ACC112 (cell line): ENCODE results near the gene GULP1.

Experiments used
- H2AFZ ChIP-seq: fragments of 200-600 bp; sonication (generic); one replicate; pipeline ENCODE4 v1.6.0; 2017; ENCODE audit warnings: antibody characterized with exemption, low read length; ENCODE audit not compliant: unreplicated experiment
- H3K27ac ChIP-seq: fragments of 200-600 bp; sonication (generic); 2 replicates; pipeline ENCODE4 v1.5.1; 2014; ENCODE audit warnings: low read depth, mild to moderate bottlenecking, antibody characterized with exemption, low read length, moderate library complexity
- H3K27me3 ChIP-seq: fragments of 200-600 bp; sonication (generic); 2 replicates; pipeline ENCODE4 v1.6.1; 2014; ENCODE audit warnings: mild to moderate bottlenecking, antibody characterized with exemption, low read length, moderate library complexity, mixed read lengths; ENCODE audit not compliant: insufficient read depth
- H3K36me3 ChIP-seq: fragments of 200-600 bp; sonication (generic); 2 replicates; pipeline ENCODE4 v1.6.1; 2016; ENCODE audit warnings: mild to moderate bottlenecking, antibody characterized with exemption, low read length, moderate library complexity, mixed read lengths; ENCODE audit not compliant: insufficient read depth
- H3K4me1 ChIP-seq: fragments of 200-600 bp; sonication (generic); one replicate; pipeline ENCODE4 v1.6.1; 2016; ENCODE audit warnings: low read length, mixed read lengths; ENCODE audit not compliant: insufficient read depth, unreplicated experiment, control insufficient read depth
- H3K4me3 ChIP-seq: fragments of 200-600 bp; sonication (generic); 2 replicates; pipeline ENCODE4 v1.5.1; 2014; ENCODE audit warnings: mild to moderate bottlenecking, low read depth, low read length
- H3K79me2 ChIP-seq: fragments of 200-600 bp; sonication (generic); one replicate; pipeline ENCODE4 v1.6.0; 2016; ENCODE audit warnings: low read length; ENCODE audit not compliant: control insufficient read depth, unreplicated experiment, insufficient read depth

GULP1 gene, protein sequence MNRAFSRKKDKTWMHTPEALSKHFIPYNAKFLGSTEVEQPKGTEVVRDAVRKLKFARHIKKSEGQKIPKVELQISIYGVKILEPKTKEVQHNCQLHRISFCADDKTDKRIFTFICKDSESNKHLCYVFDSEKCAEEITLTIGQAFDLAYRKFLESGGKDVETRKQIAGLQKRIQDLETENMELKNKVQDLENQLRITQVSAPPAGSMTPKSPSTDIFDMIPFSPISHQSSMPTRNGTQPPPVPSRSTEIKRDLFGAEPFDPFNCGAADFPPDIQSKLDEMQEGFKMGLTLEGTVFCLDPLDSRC

DNA sequence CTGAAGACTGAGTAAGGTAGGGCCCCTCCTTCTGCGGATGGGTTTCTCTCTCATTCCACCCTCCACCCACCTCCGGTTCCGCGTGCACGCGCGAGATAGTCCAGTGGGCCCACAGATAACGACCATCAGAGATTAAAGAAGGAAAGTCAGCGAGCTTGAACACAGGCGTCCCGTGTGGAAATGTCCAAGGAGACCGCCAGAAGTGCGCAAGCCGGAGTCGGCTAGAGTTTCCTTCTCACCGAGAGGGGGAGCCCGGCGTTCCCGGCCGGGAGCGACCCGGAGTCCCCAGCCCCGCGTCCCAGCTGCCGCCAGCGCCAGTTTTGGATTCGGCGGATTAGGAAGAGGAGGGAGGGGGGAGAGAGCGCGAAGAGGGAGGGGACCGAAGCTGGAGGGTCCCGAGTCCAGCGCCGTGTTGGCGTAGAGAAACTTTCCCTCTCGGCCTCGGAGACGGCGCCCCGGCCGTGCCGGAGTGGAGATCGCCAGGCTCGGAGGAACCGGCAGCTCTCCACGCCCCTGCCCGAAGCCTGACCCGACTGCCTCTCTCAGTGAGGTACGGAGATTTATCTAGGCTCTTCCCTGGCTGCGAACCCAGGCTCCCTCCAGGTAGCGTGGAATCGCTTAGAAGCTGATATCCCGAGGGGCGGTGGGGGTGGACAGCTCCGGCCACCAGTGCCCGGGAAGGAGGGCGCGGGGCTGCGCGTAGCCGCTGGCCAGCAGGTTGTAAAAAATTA is at the start of gene GULP1:
TSS of gene GULP1 (plus strand) at position 258 of the 731 bp plus-strand sequence. CDS start 185,829 bp downstream, outside the sequence.
- Histone ChIP-seq H3K4me1 (peaks cover 21% of the 10 kb centered on the region), H2AFZ (peak within 1 kb of the TSS; percentile 99), H3K4me3 (peak within 1 kb of the TSS; percentile 93), H3K36me3 (no peaks in the 10 kb centered on the region), H3K27me3 (no peaks in the 10 kb centered on the region), H3K27ac (peak within 1 kb of the TSS; percentile 60), H3K79me2 (peaks cover 7% of the 10 kb centered on the region)

DNA sequence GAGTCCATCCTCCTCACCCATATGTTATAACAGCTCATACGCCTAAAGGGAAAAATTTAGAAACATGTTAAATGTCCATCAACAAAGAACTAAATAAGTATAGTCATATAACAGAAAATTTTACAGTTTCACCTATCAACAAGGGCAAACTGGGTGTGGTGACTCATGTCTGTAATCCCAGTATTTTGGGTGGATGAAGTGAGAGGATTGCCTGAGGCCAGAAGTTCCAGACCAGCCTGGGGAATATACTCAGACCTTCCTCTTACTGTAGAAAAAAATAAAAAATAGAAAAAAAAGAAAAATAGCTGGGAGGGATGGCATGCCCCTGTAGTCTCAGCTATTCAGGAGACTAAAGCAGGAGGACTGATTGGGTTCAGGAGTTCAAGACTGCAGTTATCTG is 48.3 kb upstream of the GULP1 start:
- H3K4me1 ChIP-seq = no peaks in the 10 kb centered on the region
- no peaks in the 10 kb centered on the region for H3K79me2 ChIP-seq
- H3K27me3 ChIP-seq = no peaks in the 10 kb centered on the region
- H2AFZ ChIP-seq = no peak overlapping the region
- no peaks in the 10 kb centered on the region for H3K36me3 ChIP-seq
- H3K27ac ChIP-seq = no peak overlapping the region
- no peak overlapping the region for H3K4me3 ChIP-seq

DNA sequence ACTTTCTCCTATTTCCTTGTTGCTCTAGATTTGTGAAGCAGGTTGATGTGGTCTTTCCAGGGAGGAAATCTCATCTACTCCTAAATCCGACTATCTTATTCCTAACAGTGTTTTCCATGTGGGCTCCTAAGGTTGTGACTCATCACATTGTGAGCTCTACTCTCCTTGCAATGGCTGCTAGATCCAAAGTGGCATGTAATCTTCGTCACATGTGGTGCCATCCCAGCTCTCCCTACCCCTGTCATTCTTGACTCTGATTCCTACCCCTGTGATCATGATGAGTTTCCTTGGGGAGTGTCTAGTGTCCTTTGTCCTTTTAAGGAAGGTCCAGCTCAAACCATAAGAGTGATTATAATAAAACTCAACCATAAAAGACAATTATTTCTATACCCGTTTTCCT is 47.3 kb upstream of the GULP1 start:
- Histone ChIP-seq H3K4me3 (no peak overlapping the region), H2AFZ (no peak overlapping the region), H3K27ac (no peak overlapping the region), H3K27me3 (no peaks in the 10 kb centered on the region), H3K4me1 (no peaks in the 10 kb centered on the region), H3K36me3 (no peaks in the 10 kb centered on the region), H3K79me2 (no peaks in the 10 kb centered on the region)

DNA sequence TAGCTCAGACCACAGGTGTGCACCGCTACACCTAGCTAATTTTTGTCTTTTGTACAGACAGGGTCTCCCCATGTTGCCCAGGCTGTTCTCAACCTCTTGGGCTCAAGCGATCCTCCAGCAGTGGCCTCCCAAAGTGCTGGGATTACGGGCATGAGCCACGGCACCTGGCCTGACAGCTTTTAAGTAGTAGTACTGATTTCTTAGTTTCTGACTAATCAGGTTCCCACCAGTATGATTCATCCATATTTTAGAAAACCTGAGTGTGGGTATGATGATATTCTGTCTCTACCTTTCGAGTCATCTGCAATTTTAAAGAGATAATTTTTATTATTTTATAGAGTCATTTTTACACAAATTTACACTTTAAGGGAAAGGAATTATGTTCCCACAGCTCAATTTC is 46.4 kb upstream of the GULP1 start:
- no peaks in the 10 kb centered on the region for H3K27me3 ChIP-seq
- H2AFZ ChIP-seq = no peak overlapping the region
- no peak overlapping the region for H3K27ac ChIP-seq
- H3K36me3 ChIP-seq = no peaks in the 10 kb centered on the region
- no peaks in the 10 kb centered on the region for H3K79me2 ChIP-seq
- H3K4me3 ChIP-seq = no peak overlapping the region
- no peaks in the 10 kb centered on the region for H3K4me1 ChIP-seq

DNA sequence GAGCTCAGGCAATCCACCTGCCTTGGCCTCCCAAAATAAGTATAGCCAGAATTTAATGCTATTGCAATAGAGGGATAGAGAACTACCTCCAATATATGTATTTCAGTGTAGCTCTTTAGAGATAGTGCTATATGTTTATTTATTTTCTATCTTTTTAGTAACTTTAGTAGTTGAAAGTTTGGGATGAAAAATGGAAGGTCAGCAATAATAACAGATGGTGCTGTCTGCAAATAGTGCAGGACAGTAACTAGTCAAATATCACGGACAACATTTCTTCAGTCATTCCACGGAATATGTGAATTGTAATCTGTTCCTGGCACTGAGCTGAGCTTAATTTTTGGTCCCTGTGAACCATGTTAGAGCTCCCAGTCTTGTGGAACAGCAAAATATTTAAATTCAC is 43.2 kb upstream of the GULP1 start:
- Histone ChIP-seq H3K27me3 (no peaks in the 10 kb centered on the region), H2AFZ (no peak overlapping the region), H3K27ac (no peak overlapping the region), H3K36me3 (no peaks in the 10 kb centered on the region), H3K4me1 (no peaks in the 10 kb centered on the region), H3K4me3 (no peak overlapping the region), H3K79me2 (no peaks in the 10 kb centered on the region)

DNA sequence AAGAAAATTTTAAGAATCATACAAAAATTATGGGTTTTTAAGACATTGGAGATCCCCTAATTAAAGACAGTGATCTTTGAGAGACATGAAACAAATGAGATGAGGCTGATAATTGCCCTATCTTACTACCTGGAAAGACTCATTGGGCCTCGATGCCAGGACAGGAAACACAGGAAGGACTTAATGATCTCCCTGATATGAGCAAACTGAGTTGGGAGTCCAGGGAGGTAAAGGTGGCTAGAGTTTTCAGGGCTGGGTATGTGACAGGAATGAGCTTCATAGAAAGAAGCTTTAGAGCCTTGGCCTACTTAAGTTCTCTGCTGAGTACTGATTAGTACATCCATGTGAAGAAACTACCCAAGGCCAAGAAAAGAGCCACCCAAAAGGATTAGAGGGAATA is 40.6 kb upstream of the GULP1 start:
- no peaks in the 10 kb centered on the region for H3K27me3 ChIP-seq
- H3K27ac ChIP-seq = no peak overlapping the region
- no peak overlapping the region for H3K4me3 ChIP-seq
- no peaks in the 10 kb centered on the region for H3K36me3 ChIP-seq
- H2AFZ ChIP-seq = no peak overlapping the region
- H3K79me2 ChIP-seq = no peaks in the 10 kb centered on the region
- no peaks in the 10 kb centered on the region for H3K4me1 ChIP-seq

DNA sequence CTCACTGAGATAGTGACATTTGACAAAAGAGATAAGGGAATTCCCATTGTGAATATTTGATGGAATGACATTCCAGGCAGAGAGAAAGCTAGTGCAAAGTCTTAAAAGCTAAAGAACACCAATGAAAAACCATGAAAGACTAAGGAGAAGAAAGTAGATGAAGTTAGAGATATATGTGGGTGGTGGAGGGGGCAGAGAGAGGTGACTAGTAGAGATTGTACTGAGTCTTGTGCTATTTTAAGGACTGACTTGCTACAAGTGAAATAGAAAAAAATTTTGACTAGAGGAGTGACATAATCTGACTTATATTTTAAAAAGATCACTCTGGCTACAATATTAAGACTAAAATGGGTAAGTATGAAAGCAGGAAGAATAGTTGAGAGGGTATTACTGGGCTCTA is 35.3 kb upstream of the GULP1 start:
- no peaks in the 10 kb centered on the region for H3K79me2 ChIP-seq
- no peaks in the 10 kb centered on the region for H3K4me1 ChIP-seq
- H2AFZ ChIP-seq = no peak overlapping the region
- H3K36me3 ChIP-seq = no peaks in the 10 kb centered on the region
- no peak overlapping the region for H3K27ac ChIP-seq
- no peaks in the 10 kb centered on the region for H3K27me3 ChIP-seq
- no peak overlapping the region for H3K4me3 ChIP-seq

DNA sequence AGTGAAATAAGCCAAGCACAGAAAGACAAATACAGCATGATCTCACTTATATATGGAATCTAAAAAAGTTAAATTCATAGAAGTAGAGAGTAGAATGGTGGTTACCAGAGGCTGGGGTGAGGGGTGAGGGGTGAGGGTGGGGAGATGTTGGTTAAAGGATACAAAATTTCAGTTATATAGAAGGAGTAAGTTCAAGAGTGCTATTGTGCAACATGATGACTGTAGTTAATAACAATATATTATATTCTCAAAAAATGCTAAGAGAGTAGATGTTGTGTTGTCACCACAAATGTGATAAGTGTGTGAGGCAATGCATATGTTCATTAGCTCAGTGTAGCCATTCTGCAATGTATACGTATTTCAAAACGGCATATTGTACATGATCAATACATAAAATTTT is 26.4 kb upstream of the GULP1 start:
- Histone ChIP-seq H3K79me2 (no peaks in the 10 kb centered on the region), H3K4me3 (no peak overlapping the region), H3K4me1 (no peaks in the 10 kb centered on the region), H3K27ac (no peak overlapping the region), H2AFZ (no peak overlapping the region), H3K27me3 (no peaks in the 10 kb centered on the region), H3K36me3 (no peaks in the 10 kb centered on the region)

DNA sequence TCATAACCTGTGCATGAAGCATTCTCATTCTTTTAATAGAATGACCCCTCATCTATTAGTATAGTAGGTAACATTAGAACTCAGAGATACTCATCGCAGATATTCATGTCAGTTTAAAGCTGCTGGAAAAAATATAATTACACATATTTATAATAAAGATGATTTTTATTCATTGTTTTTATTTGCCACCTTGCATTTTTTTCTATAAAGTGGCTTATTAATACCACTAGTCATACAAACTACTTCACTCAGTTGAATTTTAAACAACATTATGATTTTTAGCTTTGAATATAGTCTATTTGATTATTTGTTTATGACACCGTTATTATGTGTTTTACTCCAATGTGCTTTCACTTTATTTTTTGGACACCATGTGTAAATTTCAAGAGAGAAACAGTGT is 23.9 kb upstream of the GULP1 start:
- H3K4me1 ChIP-seq = no peaks in the 10 kb centered on the region
- no peak overlapping the region for H3K4me3 ChIP-seq
- H3K79me2 ChIP-seq = no peaks in the 10 kb centered on the region
- no peaks in the 10 kb centered on the region for H3K36me3 ChIP-seq
- H2AFZ ChIP-seq = no peak overlapping the region
- no peaks in the 10 kb centered on the region for H3K27me3 ChIP-seq
- no peak overlapping the region for H3K27ac ChIP-seq

DNA sequence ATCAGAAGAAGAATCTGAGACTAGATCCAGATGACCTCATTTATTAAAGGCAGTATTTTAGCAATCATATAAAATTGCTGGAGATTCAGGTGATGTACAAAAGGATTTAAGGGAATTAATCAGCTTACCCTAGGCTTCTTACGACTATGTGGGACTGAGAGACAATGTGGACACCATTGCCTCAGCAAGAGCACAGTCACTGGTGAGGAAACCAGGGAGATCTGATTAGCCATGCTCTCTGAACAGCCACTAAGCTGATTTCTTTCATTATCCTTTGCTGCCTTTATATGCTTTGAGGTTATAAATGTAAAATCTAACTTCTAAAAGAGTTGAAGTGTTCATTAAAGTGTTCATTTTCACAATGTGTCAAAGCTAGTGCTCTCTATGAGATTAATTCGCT is 22.7 kb upstream of the GULP1 start:
- Histone ChIP-seq H3K4me1 (no peaks in the 10 kb centered on the region), H3K27me3 (no peaks in the 10 kb centered on the region), H3K79me2 (no peaks in the 10 kb centered on the region), H3K36me3 (no peaks in the 10 kb centered on the region), H3K4me3 (no peak overlapping the region), H3K27ac (no peak overlapping the region), H2AFZ (no peak overlapping the region)

DNA sequence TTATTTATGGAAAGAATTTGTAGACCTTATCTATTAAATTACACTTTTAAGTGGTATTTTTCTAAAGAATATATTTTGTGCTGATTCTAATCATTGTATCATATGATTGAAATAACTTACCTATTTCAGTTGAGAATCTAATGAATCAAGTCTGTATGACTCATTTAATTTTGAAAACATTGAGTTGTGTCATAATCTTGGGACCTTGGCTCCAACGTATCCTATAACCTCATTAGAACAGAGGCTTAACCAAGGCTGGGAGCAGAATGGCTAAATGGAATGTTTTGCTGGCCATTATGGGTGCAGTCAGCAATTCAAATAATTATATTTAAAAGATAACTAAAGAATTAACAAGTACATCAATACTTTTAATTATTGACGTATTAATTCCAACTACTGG is 19.6 kb upstream of the GULP1 start:
- no peak overlapping the region for H3K4me3 ChIP-seq
- no peaks in the 10 kb centered on the region for H3K79me2 ChIP-seq
- no peak overlapping the region for H3K27ac ChIP-seq
- no peak overlapping the region for H2AFZ ChIP-seq
- no peaks in the 10 kb centered on the region for H3K4me1 ChIP-seq
- no peaks in the 10 kb centered on the region for H3K27me3 ChIP-seq
- H3K36me3 ChIP-seq = no peaks in the 10 kb centered on the region
